Panc1 (cell line): ENCODE data around the gene ZNF407. TPM values are rescaled to one million over a fixed set of nuclear protein-coding genes. Genes with fewer than 3 reads are reported as not detected.

Experiments
- ATAC-seq: fragments of 200-7000 bp; cut with Tn5 transposase; 2 replicates; pipeline ENCODE4 v1.9.1; 2020; ENCODE audit warnings: mild to moderate bottlenecking, moderate library complexity
- BruUV-seq: library from RNA; stranded (reverse); fragments of 400-500 nt; replicated peaks from 2 replicates; lab custom pipeline; 2021; lab: Mats Ljungman, UMichigan
- CTCF ChIA-PET: fragments of 300-600 bp; sonication (Branson Sonifier 250); formaldehyde crosslinking; loops from one replicate; lab custom pipeline; 2022; ENCODE audit warnings: antibody characterized with exemption; lab: Charles Lee
- POLR2A ChIA-PET: fragments of 300-600 bp; sonication (Branson Sonifier 250); formaldehyde crosslinking; loops from one replicate; lab custom pipeline; 2022; ENCODE audit warnings: antibody characterized with exemption; lab: Charles Lee
- DNase-seq: peaks from one replicate; pipeline ENCODE4 v3.0.0-alpha.2; 2010; ENCODE audit warnings: low read depth, low spot score
- H3K27ac ChIP-seq: 2 replicates; pipeline ENCODE4 v1.5.1; 2011; ENCODE audit warnings: mild to moderate bottlenecking, low read length, inconsistent platforms
- H3K27me3 ChIP-seq: fragments of 200-500 bp; sonication (Bioruptor generic); 2 replicates; pipeline ENCODE4 v1.6.0; 2014; ENCODE audit warnings: low read length, inconsistent platforms; ENCODE audit not compliant: control insufficient read depth, insufficient read depth
- H3K36me3 ChIP-seq: fragments of 200-500 bp; sonication (Bioruptor generic); 2 replicates; pipeline ENCODE4 v1.5.1; 2014; ENCODE audit warnings: inconsistent platforms, mild to moderate bottlenecking, low read length, moderate library complexity; ENCODE audit not compliant: control insufficient read depth, insufficient read depth
- H3K4me1 ChIP-seq: 2 replicates; pipeline ENCODE4 v1.5.1; 2011; ENCODE audit warnings: inconsistent platforms, mild to moderate bottlenecking, low read length, moderate library complexity; ENCODE audit not compliant: control insufficient read depth, insufficient read depth
- H3K4me3 ChIP-seq, 2 experiments: 2 replicates each; pipeline ENCODE4 v1.5.1; 2011 to 2012; ENCODE audit warnings: low read depth in 2 of 2, low read length in 2 of 2, mild to moderate bottlenecking in 2 of 2, inconsistent platforms in 1 of 2, moderate library complexity in 1 of 2
- H3K9me3 ChIP-seq: fragments of 200-500 bp; sonication (Bioruptor generic); 2 replicates; pipeline ENCODE4 v1.5.1; 2014; ENCODE audit warnings: low read depth, mild to moderate bottlenecking, inconsistent platforms, low read length, moderate library complexity; ENCODE audit not compliant: control insufficient read depth, insufficient read depth
- CTCF ChIP-seq: fragments of 450-650 bp; IDR thresholded peaks from 2 replicates; pipeline ENCODE4 v1.5.1; 2017; ENCODE audit warnings: mild to moderate bottlenecking
- POLR2AphosphoS5 ChIP-seq: IDR thresholded peaks from 2 replicates; pipeline ENCODE4 v1.6.1; 2012; ENCODE audit warnings: mild to moderate bottlenecking, low read depth, low read length, moderate library complexity
- REST ChIP-seq, 2 experiments: IDR thresholded peaks; 2 replicates each; pipeline ENCODE4 v1.6.1; 2011 to 2012; ENCODE audit warnings: low read depth in 2 of 2, control low read depth in 1 of 2, low read length in 1 of 2, mild to moderate bottlenecking in 1 of 2, moderate library complexity in 1 of 2; ENCODE audit not compliant: insufficient read depth in 1 of 2
- SIN3A ChIP-seq: IDR thresholded peaks from 2 replicates; pipeline ENCODE4 v1.6.1; 2012; ENCODE audit warnings: low read depth, mild to moderate bottlenecking, low read length, moderate library complexity, borderline replicate concordance; ENCODE audit not compliant: insufficient read depth
- TCF7L2 ChIP-seq: IDR thresholded peaks from 2 replicates; pipeline ENCODE4 v1.6.1; 2011; ENCODE audit warnings: mild to moderate bottlenecking, low read depth, low read length, inconsistent platforms
- in situ Hi-C: cut with HindIII; loops from 2 replicates; pipeline ENCODE4 v1.10.0; 2016; ENCODE audit warnings: low sequenced_read_pairs, low pct_unique_long_range_greater_than_20kb
- intact Hi-C: fragments of 100-400 bp; cut with micrococcal nuclease; formaldehyde crosslinking; loops from one replicate; pipeline ENCODE4 v1.10.0; 2022; ENCODE audit not compliant: unreplicated experiment
- total RNA-seq: library from RNA; stranded (reverse); gene quantifications from one replicate; pipeline ENCODE4 v1.2.1, GENCODE V29; 2021; ENCODE audit not compliant: unreplicated experiment

Gene ZNF407
- total RNA-seq, 1 experiment from 2014 or later: 16.8 TPM

GRCh38 chr18:74791501-74792194 lies 194.0 kb downstream of the ZNF407 start:
- ChIA-PET CTCF (no interaction called here), POLR2A (no interaction called here)
- in situ Hi-C loops (no loop called here), intact Hi-C loops (no loop called here)
- H3K27ac ChIP-seq: no peak overlapping the region
- DNase-seq: no peak
- no peak overlapping the region for H3K4me3 ChIP-seq
- no peaks in the 10 kb centered on the region for H3K36me3 ChIP-seq
- H3K4me1 ChIP-seq: peaks cover under 1% of the 10 kb centered on the region; the same call in 1 of the 2 replicates
- BruUV-seq: no TSS peak
- no peak for ATAC-seq
- no peaks in the 10 kb centered on the region for H3K9me3 ChIP-seq
- no peaks in the 10 kb centered on the region for H3K27me3 ChIP-seq
- no peak for TF ChIP-seq TCF7L2
- no peak for TF ChIP-seq SIN3A
- TF ChIP-seq CTCF: no peak
- TF ChIP-seq POLR2AphosphoS5: no peak
- TF ChIP-seq REST (IDR thresholded peaks at IDR 0.05; ENCODE audit: insufficient read depth in 1 of 2, low read depth in 2 of 2, low read length in 1 of 2): no peak

GRCh38 chr18:74793746-74794145 lies 196.1 kb downstream of the ZNF407 start:
- intact Hi-C loops: no loop called here
- in situ Hi-C loops: no loop called here
- BruUV-seq: no TSS peak
- H3K4me1 ChIP-seq: peaks cover 11% of the 10 kb centered on the region
- H3K4me3 ChIP-seq: no peak overlapping the region
- no peaks in the 10 kb centered on the region for H3K27me3 ChIP-seq
- H3K36me3 ChIP-seq: no peaks in the 10 kb centered on the region
- H3K9me3 ChIP-seq: no peaks in the 10 kb centered on the region
- no peak for ATAC-seq
- TF ChIP-seq TCF7L2: no peak
- TF ChIP-seq SIN3A: no peak
- TF ChIP-seq POLR2AphosphoS5: no peak
- TF ChIP-seq CTCF: no peak
- TF ChIP-seq REST (IDR thresholded peaks at IDR 0.05; ENCODE audit: insufficient read depth in 1 of 2, low read depth in 2 of 2, low read length in 1 of 2): no peak
- DNase-seq: no peak
- POLR2A ChIA-PET: no interaction called here
- no peak overlapping the region for H3K27ac ChIP-seq
- CTCF ChIA-PET: no interaction called here
